GM19238 (cell line): Measurements from ENCODE around the gene SLC27A4.

Experiments
- DNase-seq: peaks from one replicate; pipeline ENCODE4 v3.0.0; 2011; ENCODE audit warnings: low spot score; ENCODE audit not compliant: insufficient read length

Gene SLC27A4

GRCh38 chr9:128390813-128391711, 50.7 kb downstream of the SLC27A4 start:
- no peak for DNase-seq

- no peak for DNase-seq
Measured at GRCh38 chr9:128391956-128392301, 51.6 kb downstream of the SLC27A4 start.

GRCh38 chr9:128392302-128393144, 52.2 kb downstream of the SLC27A4 start:
- no peak for DNase-seq

DNA sequence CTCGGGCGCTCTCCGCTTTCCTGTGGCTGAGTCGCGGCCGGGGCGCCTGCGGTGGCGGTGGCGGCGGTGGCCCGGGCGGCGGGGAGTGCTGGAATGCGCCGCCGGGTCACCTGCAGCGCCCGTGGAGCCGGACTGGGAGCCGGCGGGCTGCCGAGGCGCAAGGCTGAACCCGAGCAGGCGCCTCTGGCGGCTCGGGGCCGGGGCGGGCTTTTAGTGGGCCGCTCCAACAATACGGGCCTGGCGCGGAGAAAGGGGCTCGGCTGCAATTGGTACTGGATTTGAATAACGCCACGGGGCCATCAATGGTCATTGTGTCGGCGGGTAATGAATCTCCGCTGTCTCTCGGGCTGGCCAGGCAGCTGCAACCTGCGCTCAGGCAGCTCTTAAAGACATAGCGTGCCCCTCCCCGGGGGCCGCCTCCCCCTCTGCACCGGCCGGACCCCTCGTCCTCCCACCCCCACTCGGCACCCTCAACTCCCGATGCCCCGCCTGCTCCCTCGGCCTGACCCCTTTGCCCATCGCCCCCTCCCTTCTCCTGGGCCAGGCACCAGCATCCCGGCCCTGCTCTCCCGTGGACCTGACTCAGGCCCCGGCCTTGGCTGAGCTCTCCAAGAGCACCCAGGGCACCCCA, 52.9 kb downstream of the SLC27A4 start:
- no peak for DNase-seq

DNA sequence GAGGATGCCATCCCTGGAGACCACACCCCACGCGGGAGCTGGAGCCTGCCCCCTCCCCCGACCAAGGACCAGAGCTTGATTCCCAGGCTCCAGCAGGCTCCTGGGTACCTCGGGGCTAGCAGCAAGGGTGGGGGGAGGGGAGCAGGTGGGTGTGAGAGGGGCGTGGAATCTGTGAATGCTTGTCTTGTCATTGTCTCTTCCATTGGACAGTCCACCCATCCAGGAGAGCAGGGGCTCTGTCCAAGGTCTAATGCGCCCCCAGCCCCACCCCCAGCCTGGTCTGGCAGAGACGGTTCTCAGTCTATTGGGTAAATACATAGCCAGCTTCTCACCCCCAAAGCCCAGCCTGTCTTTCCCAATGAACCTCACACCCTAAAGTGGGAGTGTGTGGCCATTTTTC, 53.6 kb downstream of the SLC27A4 start:
- DNase-seq, result no peak

DNA sequence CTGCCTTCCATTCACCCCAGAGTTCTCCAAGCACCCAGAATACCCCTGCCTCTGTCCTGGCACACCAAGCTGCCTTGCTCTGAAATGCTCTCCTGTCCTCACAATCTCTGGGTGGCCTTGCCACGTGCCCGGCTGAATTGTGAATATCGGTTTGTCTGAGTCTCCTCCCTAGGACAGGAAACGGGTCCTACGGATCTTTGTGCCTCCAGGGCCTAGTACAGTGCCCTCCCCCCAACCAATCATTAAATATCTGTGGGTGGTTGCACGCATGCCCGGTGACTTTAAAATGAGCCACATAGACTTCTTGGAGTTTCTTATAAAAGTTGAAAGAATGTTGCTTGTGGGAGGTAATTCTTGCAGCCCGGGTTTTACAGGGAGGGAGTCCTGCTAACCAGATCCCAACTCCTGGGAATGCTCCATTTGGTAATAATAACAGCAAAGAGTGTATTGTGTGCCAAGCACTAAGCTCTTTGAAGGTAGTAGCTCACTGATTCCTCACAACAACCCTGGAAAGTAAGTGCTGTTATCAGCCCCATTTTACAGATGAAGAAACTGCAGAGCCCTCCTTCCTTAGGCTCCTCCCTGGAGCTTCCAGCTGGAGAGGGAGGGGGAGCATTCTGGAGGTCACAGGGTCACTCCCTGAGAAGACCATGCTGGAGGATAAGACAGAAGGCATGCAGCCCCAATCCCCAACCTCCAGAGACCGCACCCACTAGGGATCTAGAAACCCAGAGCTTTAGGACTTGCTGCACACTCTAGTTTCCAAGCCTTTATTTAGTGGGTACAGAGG, 54.2 kb downstream of the SLC27A4 start:
- no peak for DNase-seq

DNA sequence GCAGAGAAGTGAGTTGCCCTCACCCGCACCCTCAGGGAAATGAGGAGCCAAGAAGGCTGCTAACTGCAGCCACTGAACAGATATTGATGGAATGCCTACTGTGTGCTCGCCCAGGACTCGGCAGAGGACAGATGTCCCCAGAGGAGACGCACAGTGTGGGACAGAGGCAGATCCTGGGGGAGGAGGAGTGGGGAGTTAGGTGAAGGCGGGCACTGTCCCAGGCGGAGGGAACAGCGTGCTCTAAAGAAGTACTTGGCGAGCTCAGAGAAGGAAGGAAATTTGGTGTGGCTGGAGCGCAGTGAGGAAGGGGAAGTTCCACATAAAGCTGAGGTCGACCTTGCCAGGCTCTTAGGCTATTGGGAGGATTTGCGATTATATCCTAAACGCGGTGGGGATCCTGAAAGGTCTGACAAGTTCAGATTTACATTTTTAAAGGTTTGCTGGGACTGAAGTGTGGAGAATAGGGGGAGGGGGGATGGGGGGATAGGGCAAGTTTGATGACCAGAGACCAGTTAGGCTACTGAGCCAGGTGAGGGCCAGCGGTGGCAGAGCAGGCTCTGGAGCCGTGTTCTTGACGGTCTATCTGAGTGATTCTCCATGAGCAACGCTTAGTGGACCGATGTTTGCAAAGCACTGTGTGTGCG, 56.8 kb downstream of the SLC27A4 start:
- DNase-seq, result no peak

DNA sequence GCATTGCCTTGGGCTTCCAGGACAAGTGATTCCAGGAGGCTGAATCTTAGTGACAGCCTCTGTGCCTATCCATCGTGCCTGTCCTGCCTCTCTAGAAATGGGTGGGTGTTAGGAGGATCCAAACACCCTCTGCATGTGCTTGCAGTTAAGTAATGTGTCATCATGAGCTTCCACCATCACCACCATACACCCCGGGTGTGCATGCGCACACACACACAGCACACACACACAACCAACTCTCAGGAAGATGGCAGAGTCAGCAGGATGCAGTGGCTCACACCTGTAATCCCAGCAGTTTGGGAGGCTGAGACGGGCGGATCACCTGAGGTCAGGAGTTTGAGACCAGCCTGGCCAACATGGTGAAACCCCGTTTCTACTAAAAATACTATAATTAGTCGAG, 57.5 kb downstream of the SLC27A4 start:
- DNase-seq, result no peak

GRCh38 chr9:128399861-128400260, 59.5 kb downstream of the SLC27A4 start:
- no peak for DNase-seq

- DNase-seq, result no peak
Measured at GRCh38 chr9:128404560-128404959, 64.2 kb downstream of the SLC27A4 start.

DNA sequence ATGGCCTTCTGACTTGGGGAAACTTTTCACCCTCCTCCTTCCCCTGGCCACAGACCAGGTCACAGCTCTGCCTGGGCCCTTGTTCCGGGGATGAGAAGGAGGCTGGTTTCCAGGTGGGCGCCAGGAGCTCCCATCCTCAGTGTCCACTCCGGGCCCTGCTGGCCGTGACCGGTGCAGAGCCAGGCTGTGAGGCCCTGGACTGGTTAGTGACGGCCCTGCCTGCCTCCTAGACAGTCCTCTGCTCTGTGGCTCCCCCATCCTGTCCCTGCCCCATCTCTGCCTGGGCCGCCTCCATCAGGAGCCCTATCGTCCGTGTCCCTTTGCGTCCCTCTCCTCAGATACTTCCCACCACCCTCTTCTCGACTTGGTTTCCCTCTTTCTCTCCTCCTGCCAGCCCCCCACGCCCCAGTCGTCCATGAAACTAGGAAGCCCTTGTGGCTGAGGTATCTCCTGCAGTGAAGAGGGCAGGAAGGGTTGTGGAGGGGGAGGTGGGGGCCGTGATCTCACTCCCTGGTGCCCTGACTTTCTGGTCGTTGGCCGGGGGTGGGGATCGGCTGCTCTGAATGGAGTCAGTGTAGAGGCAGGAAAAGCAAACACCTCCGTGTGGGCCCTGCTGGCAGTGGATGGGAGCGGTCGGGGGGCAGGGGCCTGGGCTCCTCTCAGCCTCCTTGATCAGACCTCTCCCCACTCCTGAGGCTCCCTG, 64.9 kb downstream of the SLC27A4 start:
- DNase-seq, result no peak

- no peak for DNase-seq
Measured at GRCh38 chr9:128405780-128406171, 65.4 kb downstream of the SLC27A4 start.

DNA sequence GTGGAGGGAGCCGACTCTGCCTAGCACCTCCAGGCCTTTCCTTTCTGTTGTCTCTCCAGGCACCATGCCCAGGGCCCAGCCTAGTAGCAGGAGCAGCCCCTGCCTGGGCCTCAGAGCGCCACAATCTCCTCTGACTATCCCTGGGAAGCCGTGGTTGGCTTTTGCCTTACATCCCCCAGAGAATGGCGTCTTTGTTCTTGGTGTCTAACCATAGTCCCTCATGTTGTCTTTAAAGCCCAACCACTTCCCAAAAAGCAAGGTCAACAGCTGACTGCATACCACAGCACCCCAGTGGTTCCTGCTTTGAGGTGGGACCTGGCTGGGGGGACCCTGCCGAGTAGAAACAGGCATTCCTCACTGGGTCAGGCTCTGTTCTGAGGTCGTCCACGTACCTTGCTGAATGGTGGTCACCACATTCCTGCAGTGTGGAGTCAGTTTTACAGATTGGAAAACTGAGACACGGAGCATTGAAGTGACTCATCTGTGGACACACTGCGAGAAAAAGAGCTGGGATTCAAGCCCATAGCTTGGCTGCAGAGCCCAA, 66.6 kb downstream of the SLC27A4 start:
- no peak for DNase-seq

- no peak for DNase-seq
Measured at GRCh38 chr9:128408963-128409431, 68.7 kb downstream of the SLC27A4 start.

GRCh38 chr9:128409450-128409849, 69.1 kb downstream of the SLC27A4 start:
- DNase-seq, result no peak

DNA sequence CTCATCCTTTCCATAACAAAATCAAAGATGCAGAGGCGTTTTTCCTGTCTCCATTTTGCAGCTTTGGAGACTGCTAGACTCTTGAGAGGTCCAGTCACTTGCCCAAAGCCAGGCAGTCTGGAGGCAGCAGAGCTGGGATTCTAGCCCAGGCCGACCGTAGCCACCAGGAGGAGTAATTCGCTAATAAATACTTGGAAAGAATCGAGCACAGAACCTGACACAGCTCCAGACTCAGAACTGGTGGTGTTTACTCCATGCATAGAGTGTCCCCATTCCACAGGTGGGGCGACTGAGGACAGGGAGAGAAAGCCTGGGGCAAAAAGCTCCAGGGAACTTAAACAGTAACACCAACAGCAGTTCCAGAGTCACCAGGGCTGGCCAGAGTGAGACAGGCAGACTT, 69.7 kb downstream of the SLC27A4 start:
- no peak for DNase-seq
